ENCODE measurements around the gene TMEM88.

The TMEM88 gene

GRCh38 chr17:7903154-7904103 is 48.6 kb downstream of the TMEM88 start:
- Histone ChIP-seq H3K79me1 (ENCODE audit: low read length) (no peaks in the 10 kb centered on the region), H3K27ac (ENCODE audit: low read depth, low read length) (no peak overlapping the region)

More at GRCh38 chr17:7903154-7904103, 48.6 kb downstream of the TMEM88 start:
- H3K9ac ChIP-seq (ENCODE audit: low read length) = no peak overlapping the region
- H3K4me1 ChIP-seq (ENCODE audit: control insufficient read depth, low read depth, low read length) = no peaks in the 10 kb centered on the region
- no peak overlapping the region for H3K4me3 ChIP-seq (ENCODE audit: low read length)
- no CpG with 5 or more reads among the region's 22 CpGs for WGBS (ENCODE audit: extremely low coverage, insufficient coverage, low lambda C conversion rate)
- no peak overlapping the region for H2BK5ac ChIP-seq (ENCODE audit: low read length)
- peaks cover 11% of the 10 kb centered on the region for H3K36me3 ChIP-seq (ENCODE audit: control insufficient read depth, insufficient read depth, low read length)
- H3K79me2 ChIP-seq (ENCODE audit: control insufficient read depth, insufficient read depth, low read length) = no peaks in the 10 kb centered on the region
- H3K23ac ChIP-seq (ENCODE audit: low read length) = no peak overlapping the region
- H3K4me2 ChIP-seq (ENCODE audit: low read length) = no peak overlapping the region
- DNase-seq = peak; percentile 41
- H2BK120ac ChIP-seq (ENCODE audit: low read depth, low read length) = no peak overlapping the region
- no peak overlapping the region for H3K4ac ChIP-seq (ENCODE audit: low read depth, low read length)
- no peak overlapping the region for H2AK5ac ChIP-seq (ENCODE audit: low read length)
- H4K5ac ChIP-seq (ENCODE audit: low read length) = no peak overlapping the region
- H3K56ac ChIP-seq (ENCODE audit: low read length) = no peak overlapping the region
- no peaks in the 10 kb centered on the region for H3K27me3 ChIP-seq (ENCODE audit: insufficient read depth, low read length, poor library complexity)
- no peak overlapping the region for H3K18ac ChIP-seq (ENCODE audit: low read length)
- no peak overlapping the region for H2BK15ac ChIP-seq (replicated peaks; ENCODE audit: low read depth)
- H4K8ac ChIP-seq (ENCODE audit: low read depth, low read length) = no peak overlapping the region

All from mesendoderm (in vitro differentiated cells).